A673 (cell line): ENCODE data around the gene SPECC1. TPM values are rescaled to one million over a fixed set of nuclear protein-coding genes. Genes with fewer than 3 reads are reported as not detected.

Experiments
- BruUV-seq: library from RNA; stranded (reverse); fragments of 400-500 nt; replicated peaks from 2 replicates; lab custom pipeline; 2021; lab: Mats Ljungman, UMichigan
- CTCF ChIA-PET: fragments of 300-600 bp; sonication (Branson Sonifier 250); formaldehyde crosslinking; loops from one replicate; lab custom pipeline; 2022; ENCODE audit warnings: antibody characterized with exemption; lab: Charles Lee
- POLR2A ChIA-PET: fragments of 300-600 bp; sonication (Branson Sonifier 250); formaldehyde crosslinking; loops from one replicate; lab custom pipeline; 2022; ENCODE audit warnings: antibody characterized with exemption; ENCODE audit not compliant: low non-redundant PET; lab: Charles Lee
- DNase-seq: peaks from one replicate; pipeline ENCODE4 v3.0.0-alpha.2; 2015; ENCODE audit warnings: low spot score
- H3K27ac ChIP-seq: fragments of 200-600 bp; sonication (generic); 2 replicates; pipeline ENCODE4 v1.5.1; 2016; ENCODE audit warnings: mixed run types, low read depth, mild to moderate bottlenecking, mixed read lengths, antibody characterized with exemption, low read length; ENCODE audit not compliant: poor library complexity, severe bottlenecking
- H3K27me3 ChIP-seq: fragments of 200-600 bp; sonication (generic); replicated peaks from 2 replicates; pipeline ENCODE4 v1.6.1; 2017; ENCODE audit warnings: mixed run types, low read depth, mild to moderate bottlenecking, mixed read lengths, antibody characterized with exemption, low read length; ENCODE audit not compliant: insufficient read depth, poor library complexity
- H3K36me3 ChIP-seq: fragments of 200-600 bp; sonication (generic); 2 replicates; pipeline ENCODE4 v1.6.1; 2016; ENCODE audit warnings: mixed run types, mild to moderate bottlenecking, mixed read lengths, antibody characterized with exemption, low read length; ENCODE audit not compliant: insufficient read depth, poor library complexity, severe bottlenecking
- H3K4me1 ChIP-seq: fragments of 200-600 bp; sonication (generic); 2 replicates; pipeline ENCODE4 v1.6.1; 2017; ENCODE audit warnings: mixed run types, mild to moderate bottlenecking, mixed read lengths, antibody characterized with exemption, low read length; ENCODE audit not compliant: insufficient read depth, poor library complexity, severe bottlenecking
- H3K4me3 ChIP-seq: fragments of 200-600 bp; sonication (generic); 2 replicates; pipeline ENCODE4 v1.5.1; 2016; ENCODE audit warnings: low read depth, mixed run types, mild to moderate bottlenecking, mixed read lengths, low read length; ENCODE audit not compliant: poor library complexity, severe bottlenecking
- H3K9me3 ChIP-seq: fragments of 200-600 bp; sonication (generic); 2 replicates; pipeline ENCODE4 v1.6.1; 2016; ENCODE audit warnings: mixed run types, low read depth, mild to moderate bottlenecking, mixed read lengths, antibody characterized with exemption, low read length; ENCODE audit not compliant: poor library complexity, severe bottlenecking
- EZH2 ChIP-seq: fragments of 200-600 bp; sonication (generic); IDR thresholded peaks from 2 replicates; pipeline ENCODE4 v1.6.1; 2017; ENCODE audit warnings: borderline replicate concordance, low read depth, mild to moderate bottlenecking, mixed read lengths, antibody characterized with exemption, low read length; ENCODE audit not compliant: poor library complexity, severe bottlenecking
- intact Hi-C: fragments of 100-400 bp; cut with micrococcal nuclease; formaldehyde crosslinking; loops from one replicate; pipeline ENCODE4 v1.10.0; 2022; ENCODE audit not compliant: unreplicated experiment
- total RNA-seq: library from RNA; stranded (reverse); gene quantifications from 2 replicates; pipeline ENCODE4 v1.2.3, GENCODE V29; 2021
- TF ChIP-seq, protein P1 (sequence below): fragments of 300-800, 200-600 bp; sonication (generic); conservative IDR thresholded peaks from 2 replicates; pipeline ENCODE4 v1.5.1; 2017; ENCODE audit warnings: low read depth, mild to moderate bottlenecking, antibody characterized with exemption, low read length, moderate library complexity, mixed read lengths

The SPECC1 gene
- total RNA-seq, 1 experiment from 2014 or later, result 5.8 TPM

DNA sequence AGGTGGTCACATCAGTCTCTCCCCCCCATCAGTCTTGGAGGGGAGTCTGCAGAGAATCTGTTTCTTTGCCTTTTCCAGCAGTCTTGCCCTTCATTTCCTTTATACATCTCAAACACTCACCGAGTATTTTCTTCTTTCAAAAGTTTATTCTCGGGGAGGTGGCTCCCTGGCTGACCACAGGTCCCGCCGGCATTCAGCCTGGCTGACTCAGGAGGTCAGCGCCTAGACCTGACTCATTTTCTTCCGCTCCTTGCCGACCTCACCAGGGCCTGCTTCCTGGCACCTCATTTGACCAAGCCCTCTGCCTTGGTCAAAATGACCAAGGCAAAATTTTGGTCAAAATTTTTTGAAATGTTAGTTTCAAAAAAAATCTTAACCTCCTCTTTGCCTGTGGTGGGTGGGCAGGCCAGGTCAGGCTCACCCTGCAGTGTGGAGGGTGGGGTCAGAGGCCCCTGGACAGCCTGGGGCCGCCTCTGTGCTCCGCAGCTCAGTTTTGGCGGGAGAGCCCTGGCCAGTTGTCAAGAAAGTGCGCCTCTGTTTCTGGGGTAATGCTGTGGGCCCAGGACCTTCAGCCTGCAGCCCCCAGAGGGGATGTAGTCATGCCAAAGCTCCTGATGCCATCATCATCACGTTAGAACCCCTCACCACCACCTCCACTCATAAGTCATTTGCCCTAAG lies 165.6 kb downstream of the SPECC1 start:
- ChIA-PET POLR2A (no interaction called here), CTCF (no interaction called here)
- H3K4me1 ChIP-seq, result no peaks in the 10 kb centered on the region
- no peak for TF ChIP-seq EZH2
- TF ChIP-seq, protein P1, sequence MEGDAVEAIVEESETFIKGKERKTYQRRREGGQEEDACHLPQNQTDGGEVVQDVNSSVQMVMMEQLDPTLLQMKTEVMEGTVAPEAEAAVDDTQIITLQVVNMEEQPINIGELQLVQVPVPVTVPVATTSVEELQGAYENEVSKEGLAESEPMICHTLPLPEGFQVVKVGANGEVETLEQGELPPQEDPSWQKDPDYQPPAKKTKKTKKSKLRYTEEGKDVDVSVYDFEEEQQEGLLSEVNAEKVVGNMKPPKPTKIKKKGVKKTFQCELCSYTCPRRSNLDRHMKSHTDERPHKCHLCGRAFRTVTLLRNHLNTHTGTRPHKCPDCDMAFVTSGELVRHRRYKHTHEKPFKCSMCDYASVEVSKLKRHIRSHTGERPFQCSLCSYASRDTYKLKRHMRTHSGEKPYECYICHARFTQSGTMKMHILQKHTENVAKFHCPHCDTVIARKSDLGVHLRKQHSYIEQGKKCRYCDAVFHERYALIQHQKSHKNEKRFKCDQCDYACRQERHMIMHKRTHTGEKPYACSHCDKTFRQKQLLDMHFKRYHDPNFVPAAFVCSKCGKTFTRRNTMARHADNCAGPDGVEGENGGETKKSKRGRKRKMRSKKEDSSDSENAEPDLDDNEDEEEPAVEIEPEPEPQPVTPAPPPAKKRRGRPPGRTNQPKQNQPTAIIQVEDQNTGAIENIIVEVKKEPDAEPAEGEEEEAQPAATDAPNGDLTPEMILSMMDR, result no peak
- intact Hi-C loops, result no loop called here
- DNase-seq, result no peak
- H3K9me3 ChIP-seq, result no peaks in the 10 kb centered on the region
- H3K36me3 ChIP-seq, result no peaks in the 10 kb centered on the region
- no peaks in the 10 kb centered on the region for H3K27me3 ChIP-seq
- no TSS peak for BruUV-seq
- no peak overlapping the region for H3K4me3 ChIP-seq
- no peak overlapping the region for H3K27ac ChIP-seq

DNA sequence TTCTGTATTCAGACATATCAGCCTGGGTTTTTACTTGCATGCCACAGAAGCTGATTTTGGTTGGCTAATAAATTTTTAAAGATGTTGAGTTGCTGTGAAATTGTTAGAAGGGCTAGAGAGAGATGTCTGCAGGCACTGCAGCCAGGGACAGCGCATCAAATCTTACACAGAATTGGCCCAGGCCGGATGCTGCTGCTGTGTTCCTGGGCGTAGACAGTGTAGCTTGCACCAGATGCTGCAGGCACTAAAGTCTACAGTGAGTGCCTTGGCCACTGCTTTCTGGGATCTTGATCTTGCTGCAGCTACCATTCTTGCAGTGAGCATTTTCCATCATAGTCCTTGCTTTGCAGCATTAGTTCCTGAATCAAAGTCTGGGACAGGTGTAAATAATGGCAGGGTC lies 169.9 kb downstream of the SPECC1 start:
- Histone ChIP-seq H3K36me3 (no peaks in the 10 kb centered on the region), H3K9me3 (no peaks in the 10 kb centered on the region), H3K4me3 (no peak overlapping the region), H3K27ac (no peak overlapping the region), H3K4me1 (no peaks in the 10 kb centered on the region), H3K27me3 (no peaks in the 10 kb centered on the region)
- ChIA-PET POLR2A (no interaction called here), CTCF (no interaction called here)
- intact Hi-C loops, result no loop called here
- BruUV-seq, result no TSS peak
- no peak for DNase-seq
- no peak for TF ChIP-seq EZH2
- TF ChIP-seq, protein P1, result no peak

DNA sequence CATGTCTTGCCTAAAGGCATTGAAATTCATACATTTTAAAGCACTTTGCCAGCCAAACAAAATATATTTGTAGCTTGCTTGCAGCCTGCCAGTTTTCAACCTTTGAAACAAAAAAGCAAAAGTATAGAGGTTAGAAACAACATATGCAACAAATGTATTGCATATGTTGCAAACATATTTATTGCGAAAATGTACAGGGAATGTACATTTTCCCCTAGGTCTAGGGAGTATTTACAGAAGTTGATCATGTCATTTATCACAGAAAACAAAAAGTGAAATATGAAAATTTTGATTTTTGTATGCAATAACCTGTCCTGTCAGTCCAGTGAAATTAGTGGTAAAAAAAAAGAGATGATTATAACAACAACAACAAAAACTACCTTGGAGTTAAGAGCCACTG lies 171.5 kb downstream of the SPECC1 start:
- H3K4me3 ChIP-seq, result no peak overlapping the region
- TF ChIP-seq, protein P1, result no peak
- no peak for TF ChIP-seq EZH2
- no TSS peak for BruUV-seq
- H3K27me3 ChIP-seq, result no peaks in the 10 kb centered on the region
- DNase-seq, result no peak
- CTCF ChIA-PET, result no interaction called here
- H3K9me3 ChIP-seq, result no peaks in the 10 kb centered on the region
- H3K27ac ChIP-seq, result no peak overlapping the region
- intact Hi-C loops, result no loop called here
- H3K4me1 ChIP-seq, result no peaks in the 10 kb centered on the region
- POLR2A ChIA-PET, result no interaction called here
- no peaks in the 10 kb centered on the region for H3K36me3 ChIP-seq
